Loucy (cell line): ENCODE data around the gene FLT3.

ENCODE experiments used
- H2AFZ ChIP-seq: fragments of 200-600 bp; sonication (generic); 2 replicates; pipeline ENCODE4 v1.6.0; 2016; ENCODE audit warnings: antibody characterized with exemption, mild to moderate bottlenecking, low read length, moderate library complexity
- H3F3A ChIP-seq: fragments of 200-600 bp; 2 replicates; pipeline ENCODE4 v1.6.0; 2016; ENCODE audit warnings: antibody characterized with exemption, low read depth, mild to moderate bottlenecking
- H3K27me3 ChIP-seq: fragments of 200-600 bp; sonication (generic); 2 replicates; pipeline ENCODE4 v1.6.1; 2014; ENCODE audit warnings: low read length, mild to moderate bottlenecking; ENCODE audit not compliant: insufficient read depth, poor library complexity, severe bottlenecking
- H3K36me3 ChIP-seq: fragments of 200-600 bp; sonication (generic); 2 replicates; pipeline ENCODE4 v1.6.1; 2016; ENCODE audit warnings: low read length; ENCODE audit not compliant: insufficient read depth
- H3K4me1 ChIP-seq: fragments of 200-600 bp; sonication (generic); 2 replicates; pipeline ENCODE4 v1.5.1; 2014; ENCODE audit warnings: low read length, mild to moderate bottlenecking; ENCODE audit not compliant: insufficient read depth, poor library complexity, severe bottlenecking
- H3K4me2 ChIP-seq: fragments of 200-600 bp; sonication (generic); 2 replicates; pipeline ENCODE4 v1.6.0; 2014; ENCODE audit warnings: antibody characterized with exemption, low read length, low read depth, mild to moderate bottlenecking; ENCODE audit not compliant: poor library complexity, severe bottlenecking
- H3K4me3 ChIP-seq: fragments of 200-600 bp; sonication (generic); 2 replicates; pipeline ENCODE4 v1.5.1; 2014; ENCODE audit warnings: low read length, mild to moderate bottlenecking, mixed read lengths; ENCODE audit not compliant: poor library complexity, severe bottlenecking
- H3K79me2 ChIP-seq: fragments of 200-600 bp; sonication (generic); 2 replicates; pipeline ENCODE4 v1.6.1; 2014; ENCODE audit warnings: low read length; ENCODE audit not compliant: insufficient read depth
- H3K9ac ChIP-seq: fragments of 200-600 bp; sonication (generic); 2 replicates; pipeline ENCODE4 v1.6.0; 2014; ENCODE audit warnings: mild to moderate bottlenecking, low read depth, low read length, moderate library complexity; ENCODE audit not compliant: poor library complexity, severe bottlenecking
- H3K9me2 ChIP-seq: fragments of 200-600 bp; sonication (generic); replicated peaks from 2 replicates; pipeline ENCODE4 v1.6.1; 2016; ENCODE audit warnings: low read depth, low read length, mixed read lengths
- H3K9me3 ChIP-seq: fragments of 200-600 bp; sonication (generic); 2 replicates; pipeline ENCODE4 v1.6.1; 2014; ENCODE audit warnings: mild to moderate bottlenecking, antibody characterized with exemption, low read length, low read depth; ENCODE audit not compliant: insufficient read depth
- H4K20me1 ChIP-seq: fragments of 200-600 bp; sonication (generic); 2 replicates; pipeline ENCODE4 v1.6.0; 2014; ENCODE audit warnings: antibody characterized with exemption, low read length, mild to moderate bottlenecking; ENCODE audit not compliant: insufficient read depth, poor library complexity, severe bottlenecking
- EZH2phosphoT487 ChIP-seq: fragments of 200-600 bp; IDR thresholded peaks from 2 replicates; pipeline ENCODE4 v1.6.1; 2018; ENCODE audit warnings: antibody characterized with exemption, mild to moderate bottlenecking, moderate library complexity, borderline replicate concordance
- TF ChIP-seq, protein P1 (sequence below): fragments of 200-600 bp; sonication (generic); conservative IDR thresholded peaks from 2 replicates; pipeline ENCODE4 v1.5.1; 2014; ENCODE audit warnings: mild to moderate bottlenecking, antibody characterized with exemption, low read length

The FLT3 gene

DNA sequence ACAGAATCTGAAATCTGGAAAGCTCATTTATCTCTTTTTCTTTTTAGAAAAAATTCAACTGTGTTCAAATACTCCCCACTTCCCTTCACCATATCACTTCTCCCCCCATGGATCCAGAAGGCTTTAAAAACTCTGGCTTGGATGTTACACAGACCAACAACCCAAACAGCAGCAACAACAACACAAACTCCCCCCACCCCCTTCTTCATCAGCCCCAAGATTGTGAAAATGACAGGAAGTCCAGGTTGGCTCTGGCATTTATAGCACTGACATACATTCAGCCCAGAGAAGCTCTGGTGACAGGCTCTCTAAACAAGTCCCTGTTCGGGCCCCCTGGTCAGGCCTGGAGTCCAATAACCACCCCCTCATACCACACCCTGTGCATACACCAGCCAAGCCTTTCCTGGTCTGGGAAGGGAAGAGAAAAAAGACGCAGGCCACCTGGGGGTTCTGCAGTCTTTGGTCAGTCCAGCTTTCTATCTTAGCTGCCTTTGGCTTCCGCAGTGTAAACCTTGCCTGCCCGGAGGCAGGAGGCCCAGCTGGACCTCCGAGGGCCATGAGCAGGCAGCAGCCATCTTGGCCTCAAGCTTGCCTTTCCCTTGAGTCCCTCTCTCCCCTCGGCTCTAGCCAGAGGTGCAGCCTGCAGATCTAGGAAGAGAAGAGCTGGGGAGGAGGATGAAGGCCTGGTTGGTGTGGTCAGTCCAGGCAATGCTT is 138.1 kb downstream of the FLT3 start:
- Histone ChIP-seq H3F3A (no peaks in the 10 kb centered on the region), H3K9me2 (no peaks in the 10 kb centered on the region), H3K79me2 (no peaks in the 10 kb centered on the region), H3K4me3 (no peak overlapping the region), H3K36me3 (no peaks in the 10 kb centered on the region), H3K9me3 (no peaks in the 10 kb centered on the region), H2AFZ (peak overlapping the region; percentile 26; the same call in 1 of the 2 replicates), H3K9ac (no peak overlapping the region), H3K4me1 (no peaks in the 10 kb centered on the region), H3K27me3 (no peaks in the 10 kb centered on the region), H3K4me2 (no peak overlapping the region), H4K20me1 (no peaks in the 10 kb centered on the region)
- TF ChIP-seq, protein P1, sequence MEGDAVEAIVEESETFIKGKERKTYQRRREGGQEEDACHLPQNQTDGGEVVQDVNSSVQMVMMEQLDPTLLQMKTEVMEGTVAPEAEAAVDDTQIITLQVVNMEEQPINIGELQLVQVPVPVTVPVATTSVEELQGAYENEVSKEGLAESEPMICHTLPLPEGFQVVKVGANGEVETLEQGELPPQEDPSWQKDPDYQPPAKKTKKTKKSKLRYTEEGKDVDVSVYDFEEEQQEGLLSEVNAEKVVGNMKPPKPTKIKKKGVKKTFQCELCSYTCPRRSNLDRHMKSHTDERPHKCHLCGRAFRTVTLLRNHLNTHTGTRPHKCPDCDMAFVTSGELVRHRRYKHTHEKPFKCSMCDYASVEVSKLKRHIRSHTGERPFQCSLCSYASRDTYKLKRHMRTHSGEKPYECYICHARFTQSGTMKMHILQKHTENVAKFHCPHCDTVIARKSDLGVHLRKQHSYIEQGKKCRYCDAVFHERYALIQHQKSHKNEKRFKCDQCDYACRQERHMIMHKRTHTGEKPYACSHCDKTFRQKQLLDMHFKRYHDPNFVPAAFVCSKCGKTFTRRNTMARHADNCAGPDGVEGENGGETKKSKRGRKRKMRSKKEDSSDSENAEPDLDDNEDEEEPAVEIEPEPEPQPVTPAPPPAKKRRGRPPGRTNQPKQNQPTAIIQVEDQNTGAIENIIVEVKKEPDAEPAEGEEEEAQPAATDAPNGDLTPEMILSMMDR = no peak
- TF ChIP-seq EZH2phosphoT487 = no peak

DNA sequence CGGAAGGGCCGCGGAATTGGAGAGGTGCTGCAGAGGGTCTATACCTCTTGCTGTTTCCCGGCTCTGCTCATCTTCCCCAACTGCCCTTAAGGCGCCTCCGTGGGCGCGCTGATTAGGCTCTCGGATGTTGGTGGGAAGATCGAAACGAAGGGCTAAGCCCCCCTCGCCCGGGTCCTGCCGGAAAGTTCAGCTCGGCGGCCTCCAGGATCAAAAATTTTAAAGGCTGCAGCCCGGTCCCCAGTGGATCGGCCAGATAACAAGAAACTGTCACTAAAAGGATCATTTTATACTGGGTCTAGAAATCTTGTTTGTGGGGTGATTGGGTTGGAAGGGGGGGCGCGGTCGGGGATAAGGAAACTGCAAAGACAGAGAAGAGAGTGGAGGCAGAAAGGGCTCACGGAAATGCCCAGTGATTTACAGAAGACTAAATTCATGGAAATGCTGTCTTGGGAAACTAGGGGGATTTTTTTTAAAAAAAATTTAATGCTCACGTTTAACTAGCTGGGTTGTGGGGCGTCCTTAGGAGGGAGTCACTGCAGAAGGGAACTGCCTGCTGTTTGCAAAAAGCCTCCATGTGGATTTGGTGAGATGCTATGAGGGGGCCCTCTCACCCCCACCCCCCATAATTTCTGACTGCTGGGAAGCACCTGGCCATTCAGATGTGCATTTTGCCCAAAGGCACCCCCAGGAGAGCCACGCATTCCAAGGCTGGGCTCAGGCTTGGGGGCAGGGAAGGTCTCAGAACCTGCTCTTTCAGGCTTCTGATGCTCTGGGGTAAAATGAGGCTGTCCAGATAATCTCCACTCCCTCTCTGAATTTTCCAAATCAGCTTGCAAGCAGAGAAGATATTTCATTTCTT is 138.9 kb downstream of the FLT3 start:
- H3K9ac ChIP-seq = no peak overlapping the region
- H2AFZ ChIP-seq = peak overlapping the region; percentile 89; the same call in 1 of the 2 replicates
- no peaks in the 10 kb centered on the region for H3K79me2 ChIP-seq
- H3F3A ChIP-seq = no peaks in the 10 kb centered on the region
- no peak for TF ChIP-seq EZH2phosphoT487
- TF ChIP-seq, protein P1 = no peak
- H3K4me3 ChIP-seq = peak overlapping the region; percentile 73
- H3K4me1 ChIP-seq = no peaks in the 10 kb centered on the region
- H3K36me3 ChIP-seq = no peaks in the 10 kb centered on the region
- no peaks in the 10 kb centered on the region for H3K27me3 ChIP-seq
- no peaks in the 10 kb centered on the region for H4K20me1 ChIP-seq
- H3K9me2 ChIP-seq = no peaks in the 10 kb centered on the region
- peak overlapping the region; percentile 84 for H3K4me2 ChIP-seq
- no peaks in the 10 kb centered on the region for H3K9me3 ChIP-seq

DNA sequence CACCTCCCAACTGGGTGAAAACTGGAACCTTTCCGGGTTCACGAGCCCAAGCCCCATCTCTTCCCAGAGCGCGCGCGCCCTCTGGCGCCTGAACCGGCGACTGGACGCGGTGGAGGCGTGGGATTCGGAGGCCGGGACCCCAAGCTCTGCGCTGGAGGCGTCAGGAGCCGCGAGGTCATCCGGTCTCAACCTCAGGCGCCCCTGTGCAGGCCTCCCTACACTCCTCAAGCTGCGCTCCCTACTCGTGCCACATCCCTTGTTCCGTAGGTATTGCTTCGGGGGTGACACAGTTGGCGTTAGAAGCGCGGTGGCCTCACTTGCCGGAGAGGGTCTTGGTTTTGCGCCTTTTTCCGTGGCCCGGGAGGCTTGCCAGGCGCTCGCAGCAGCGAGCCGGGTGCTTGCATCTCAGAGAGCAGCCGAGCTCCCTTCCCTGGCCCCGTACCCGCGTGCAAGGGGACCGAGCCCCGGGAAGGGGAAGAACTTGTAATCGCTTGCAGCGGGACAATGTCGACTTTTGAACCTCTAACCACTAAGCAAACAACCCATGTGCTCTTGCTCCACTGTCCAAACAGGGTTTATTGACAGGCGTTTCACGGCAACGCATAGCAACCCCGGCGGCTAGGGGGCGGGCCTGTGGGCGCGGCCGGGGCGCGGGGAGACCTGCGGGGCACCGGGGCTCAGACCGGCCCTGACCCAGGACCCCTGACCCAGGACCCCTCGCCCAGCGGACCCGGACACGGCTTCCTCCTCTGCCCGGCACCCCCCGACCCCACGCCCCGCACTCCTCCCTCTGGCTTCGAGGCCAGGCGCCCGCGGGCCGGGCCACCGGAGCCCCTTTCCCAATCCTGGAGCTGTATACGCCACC is 139.8 kb downstream of the FLT3 start:
- Histone ChIP-seq H3K27me3 (no peaks in the 10 kb centered on the region), H3K4me2 (peak overlapping the region; percentile 84), H4K20me1 (no peaks in the 10 kb centered on the region)

More for the DNA sequence above, 139.8 kb downstream of the FLT3 start:
- Histone ChIP-seq H3K9ac (peak overlapping the region; percentile 38), H3K4me1 (no peaks in the 10 kb centered on the region), H3K4me3 (peak overlapping the region; percentile 73), H3K36me3 (no peaks in the 10 kb centered on the region), H3K9me2 (no peaks in the 10 kb centered on the region), H3F3A (no peaks in the 10 kb centered on the region), H2AFZ (peak overlapping the region; percentile 89), H3K9me3 (no peaks in the 10 kb centered on the region), H3K79me2 (no peaks in the 10 kb centered on the region)
- TF ChIP-seq EZH2phosphoT487 = no peak
- TF ChIP-seq, protein P1 = peak; percentile 53
